Sigmoid colon (tissue), 4 donors: ENCODE measurements around the gene HHAT.

Experiments
- CTCF ChIP-seq, 4 experiments: fragments of 450-650 bp in 3 of 4; fragments of 200-600 bp in 1 of 4; IDR thresholded peaks; one replicate each; pipeline ENCODE4 v1.5.1; 2016 to 2019; ENCODE audit warnings: antibody characterized with exemption in 4 of 4, mild to moderate bottlenecking in 3 of 4, moderate library complexity in 2 of 4
- EP300 ChIP-seq, 4 donors: sonication (generic); formaldehyde crosslinking; IDR thresholded peaks; one replicate each; pipeline ENCODE4 v1.6.1; 2017; ENCODE audit warnings: antibody characterized with exemption in 4 of 4
- POLR2A ChIP-seq, 2 donors: fragments of 450-650 bp; IDR thresholded peaks; one replicate each; pipeline ENCODE4 v1.6.1; 2016; ENCODE audit warnings: antibody characterized with exemption in 2 of 2, mild to moderate bottlenecking in 2 of 2, moderate library complexity in 2 of 2
- POLR2AphosphoS5 ChIP-seq, 4 donors: sonication (generic); formaldehyde crosslinking; IDR thresholded peaks; one replicate each; pipeline ENCODE4 v1.6.1; 2017; ENCODE audit warnings: antibody characterized with exemption in 4 of 4

- no peak for TF ChIP-seq CTCF (IDR thresholded peaks at IDR 0.05)
- TF ChIP-seq EP300 (IDR thresholded peaks at IDR 0.05), result no peak
- no peak for TF ChIP-seq POLR2AphosphoS5 (IDR thresholded peaks at IDR 0.05)
- no peak for TF ChIP-seq POLR2A (IDR thresholded peaks at IDR 0.05)
Observed at GRCh38 chr1:210691039-210691610, 362.4 kb downstream of the HHAT start.
